Esophagus muscularis mucosa (tissue), 4 donors: ENCODE data around the gene TCERG1L.

Experiments
- EP300 ChIP-seq: sonication (generic); formaldehyde crosslinking; IDR thresholded peaks from one replicate; pipeline ENCODE4 v1.6.1; 2017; ENCODE audit warnings: antibody characterized with exemption
- POLR2A ChIP-seq: fragments of 450-650 bp; IDR thresholded peaks from one replicate; pipeline ENCODE4 v1.6.1; 2017; ENCODE audit warnings: antibody characterized with exemption, moderate library complexity, mild to moderate bottlenecking, low read depth
- POLR2AphosphoS5 ChIP-seq, 2 donors: sonication (generic); formaldehyde crosslinking; IDR thresholded peaks; one replicate each; pipeline ENCODE4 v1.6.1; 2017; ENCODE audit warnings: antibody characterized with exemption in 2 of 2
- TF ChIP-seq, protein P1 (sequence below), 3 experiments: fragments of 200-600 bp in 2 of 3; fragments of 450-650 bp in 1 of 3; sonication (generic) in 2 of 3; IDR thresholded peaks; one replicate each; pipeline ENCODE4 v1.5.1; 2017 to 2019; ENCODE audit warnings: antibody characterized with exemption in 3 of 3, mild to moderate bottlenecking in 2 of 3, moderate library complexity in 1 of 3

DNA sequence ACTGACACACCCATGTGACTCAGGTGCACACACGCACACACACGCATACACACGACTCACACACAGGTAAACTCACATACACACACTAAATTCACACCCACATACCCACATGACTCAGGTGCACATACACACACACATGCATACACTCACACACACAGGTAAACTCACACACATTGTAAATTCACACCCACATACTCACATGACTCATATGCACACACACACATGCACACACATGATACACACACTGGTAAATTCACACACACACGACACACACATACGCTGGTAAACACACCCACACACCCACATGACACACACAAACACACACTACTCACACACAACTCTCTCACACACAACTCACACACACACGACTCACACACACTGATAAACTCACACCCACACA lies 63.6 kb downstream of the TCERG1L start:
- TF ChIP-seq, protein P1, sequence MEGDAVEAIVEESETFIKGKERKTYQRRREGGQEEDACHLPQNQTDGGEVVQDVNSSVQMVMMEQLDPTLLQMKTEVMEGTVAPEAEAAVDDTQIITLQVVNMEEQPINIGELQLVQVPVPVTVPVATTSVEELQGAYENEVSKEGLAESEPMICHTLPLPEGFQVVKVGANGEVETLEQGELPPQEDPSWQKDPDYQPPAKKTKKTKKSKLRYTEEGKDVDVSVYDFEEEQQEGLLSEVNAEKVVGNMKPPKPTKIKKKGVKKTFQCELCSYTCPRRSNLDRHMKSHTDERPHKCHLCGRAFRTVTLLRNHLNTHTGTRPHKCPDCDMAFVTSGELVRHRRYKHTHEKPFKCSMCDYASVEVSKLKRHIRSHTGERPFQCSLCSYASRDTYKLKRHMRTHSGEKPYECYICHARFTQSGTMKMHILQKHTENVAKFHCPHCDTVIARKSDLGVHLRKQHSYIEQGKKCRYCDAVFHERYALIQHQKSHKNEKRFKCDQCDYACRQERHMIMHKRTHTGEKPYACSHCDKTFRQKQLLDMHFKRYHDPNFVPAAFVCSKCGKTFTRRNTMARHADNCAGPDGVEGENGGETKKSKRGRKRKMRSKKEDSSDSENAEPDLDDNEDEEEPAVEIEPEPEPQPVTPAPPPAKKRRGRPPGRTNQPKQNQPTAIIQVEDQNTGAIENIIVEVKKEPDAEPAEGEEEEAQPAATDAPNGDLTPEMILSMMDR (IDR thresholded peaks at IDR 0.05), result no peak
- TF ChIP-seq EP300, result no peak
- no peak for TF ChIP-seq POLR2AphosphoS5 (IDR thresholded peaks at IDR 0.05)
- no peak for TF ChIP-seq POLR2A
